ENCODE results near the gene BRD1. TPM values are rescaled to one million over a fixed set of nuclear protein-coding genes. Genes with fewer than 3 reads are reported as not detected.
A peak's percentile ranks its signal among the peaks of the same experiment; 100 is the strongest.

Gene BRD1
- 10 to 100 TPM; 17.9 to 47.4 (median 37.9) TPM for total RNA-seq

DNA sequence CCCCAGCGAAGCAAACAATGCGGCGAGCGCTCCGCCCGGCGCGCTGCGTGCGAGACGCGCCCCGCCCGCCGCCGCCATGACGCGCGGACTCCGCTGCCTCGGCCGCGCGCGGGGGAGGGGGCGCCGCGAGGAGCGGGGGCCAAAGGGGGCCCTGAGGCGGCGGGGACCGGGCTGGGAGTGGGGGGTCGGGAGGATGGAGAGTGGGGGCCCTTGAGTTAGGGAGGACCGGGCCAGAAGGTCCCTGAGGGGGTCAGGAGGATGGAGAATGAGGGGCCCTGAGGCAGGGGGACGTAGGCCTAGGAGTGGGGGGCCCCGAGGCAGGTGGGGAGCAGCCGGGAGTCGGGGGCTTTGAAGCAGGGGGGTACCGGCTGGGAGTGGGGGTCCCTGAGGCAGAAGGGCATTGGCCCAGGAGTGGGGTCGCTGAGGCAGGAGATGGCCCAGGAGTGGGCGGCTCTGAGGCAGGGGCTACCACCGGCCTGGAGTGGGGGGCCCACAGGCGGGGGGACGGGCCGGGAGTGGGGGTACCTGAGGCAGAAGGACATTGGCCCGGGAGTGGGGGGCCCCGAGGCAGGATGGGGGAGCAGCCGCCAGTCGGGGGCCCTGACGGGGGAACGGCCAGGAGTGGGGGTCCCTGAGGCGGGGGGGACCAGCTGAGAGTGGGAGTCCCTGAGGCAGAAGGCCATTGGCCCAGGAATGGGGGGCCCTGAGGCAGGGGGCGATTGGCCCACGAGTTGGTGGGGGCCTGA is at the start of gene BRD1:
TSS of gene BRD1 (minus strand) at position 21 of the 746 bp plus-strand sequence. CDS start 3,556 bp downstream, outside the sequence.
- no peaks in the 10 kb centered on the region for H3K36me3 ChIP-seq
- intact Hi-C loops (cut with DNase I; ENCODE audit: low total_unique reads), result no loop called here
- H3K27me3 ChIP-seq, result no peaks in the 10 kb centered on the region
- H3K4me3 ChIP-seq, result peak within 1 kb of the TSS; percentile 45 to 85
- H3K27ac ChIP-seq, result peak within 1 kb of the TSS; percentile 89 to 90
- TF ChIP-seq POLR2A (IDR thresholded peaks at IDR 0.05), result peak in 1 of 2 donors; percentile 51
- TF ChIP-seq, protein P1, sequence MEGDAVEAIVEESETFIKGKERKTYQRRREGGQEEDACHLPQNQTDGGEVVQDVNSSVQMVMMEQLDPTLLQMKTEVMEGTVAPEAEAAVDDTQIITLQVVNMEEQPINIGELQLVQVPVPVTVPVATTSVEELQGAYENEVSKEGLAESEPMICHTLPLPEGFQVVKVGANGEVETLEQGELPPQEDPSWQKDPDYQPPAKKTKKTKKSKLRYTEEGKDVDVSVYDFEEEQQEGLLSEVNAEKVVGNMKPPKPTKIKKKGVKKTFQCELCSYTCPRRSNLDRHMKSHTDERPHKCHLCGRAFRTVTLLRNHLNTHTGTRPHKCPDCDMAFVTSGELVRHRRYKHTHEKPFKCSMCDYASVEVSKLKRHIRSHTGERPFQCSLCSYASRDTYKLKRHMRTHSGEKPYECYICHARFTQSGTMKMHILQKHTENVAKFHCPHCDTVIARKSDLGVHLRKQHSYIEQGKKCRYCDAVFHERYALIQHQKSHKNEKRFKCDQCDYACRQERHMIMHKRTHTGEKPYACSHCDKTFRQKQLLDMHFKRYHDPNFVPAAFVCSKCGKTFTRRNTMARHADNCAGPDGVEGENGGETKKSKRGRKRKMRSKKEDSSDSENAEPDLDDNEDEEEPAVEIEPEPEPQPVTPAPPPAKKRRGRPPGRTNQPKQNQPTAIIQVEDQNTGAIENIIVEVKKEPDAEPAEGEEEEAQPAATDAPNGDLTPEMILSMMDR (IDR thresholded peaks at IDR 0.05), result no peak
- no peaks in the 10 kb centered on the region for H3K9me3 ChIP-seq
- peak in 1 of 2 donors; percentile 56 for DNase-seq
- H3K4me1 ChIP-seq, result peaks cover 4 to 16% of the 10 kb centered on the region in 2 donors

DNA sequence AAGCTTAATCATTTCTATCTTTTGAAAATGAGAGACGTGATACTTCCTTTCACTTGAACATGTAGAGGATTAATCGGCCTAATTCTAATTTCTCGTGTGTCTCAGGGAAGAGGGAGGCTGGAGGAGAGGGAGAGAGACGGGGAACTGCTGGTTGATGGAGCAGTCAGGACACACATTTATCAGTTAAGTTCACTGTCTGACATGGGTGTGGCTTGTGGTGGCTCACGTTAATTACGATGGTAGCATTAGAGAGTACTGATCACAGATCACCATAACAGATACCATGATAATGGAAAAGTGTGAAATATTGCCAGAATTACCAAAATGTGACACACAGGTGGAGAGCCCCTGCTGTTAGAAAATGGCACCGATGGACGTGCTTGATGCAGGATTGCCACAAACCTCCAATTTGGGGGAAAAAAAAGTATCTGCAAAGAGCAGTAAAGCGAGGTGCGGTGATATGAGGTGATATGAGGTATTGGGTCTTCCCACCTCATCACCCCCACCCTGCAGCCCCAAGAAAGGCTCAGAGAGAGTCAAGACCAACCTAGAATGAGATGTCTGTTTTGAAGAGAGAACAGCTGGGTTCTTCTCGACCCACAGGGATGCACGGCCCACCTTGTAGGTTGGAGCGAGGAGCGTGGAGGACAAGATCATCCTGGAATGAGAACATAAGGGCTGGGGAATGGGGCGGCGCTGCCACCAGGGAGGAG is 45.7 kb upstream of the BRD1 start:
- TF ChIP-seq, protein P1 (IDR thresholded peaks at IDR 0.05), result no peak
- no peak for TF ChIP-seq POLR2A (IDR thresholded peaks at IDR 0.05)
- no peak for DNase-seq
- Histone ChIP-seq H3K27me3 (no peaks in the 10 kb centered on the region), H3K4me1 (no peaks in the 10 kb centered on the region), H3K9me3 (peaks cover 0 to 14% of the 10 kb centered on the region in 2 donors), H3K4me3 (no peak overlapping the region), H3K27ac (no peak overlapping the region), H3K36me3 (no peaks in the 10 kb centered on the region)
- intact Hi-C loops (cut with DNase I; ENCODE audit: low total_unique reads), result no loop called here

GRCh38 chr22:49872347-49872746 is 44.7 kb upstream of the BRD1 start:
- Histone ChIP-seq H3K27me3 (no peaks in the 10 kb centered on the region), H3K36me3 (no peaks in the 10 kb centered on the region), H3K4me3 (no peak overlapping the region), H3K27ac (no peak overlapping the region), H3K9me3 (peaks cover 0 to 19% of the 10 kb centered on the region in 2 donors), H3K4me1 (no peaks in the 10 kb centered on the region)
- intact Hi-C loops (cut with DNase I; ENCODE audit: low total_unique reads), result no loop called here
- no peak for DNase-seq
- TF ChIP-seq POLR2A (IDR thresholded peaks at IDR 0.05), result no peak
- TF ChIP-seq, protein P1 (IDR thresholded peaks at IDR 0.05), result no peak

DNA sequence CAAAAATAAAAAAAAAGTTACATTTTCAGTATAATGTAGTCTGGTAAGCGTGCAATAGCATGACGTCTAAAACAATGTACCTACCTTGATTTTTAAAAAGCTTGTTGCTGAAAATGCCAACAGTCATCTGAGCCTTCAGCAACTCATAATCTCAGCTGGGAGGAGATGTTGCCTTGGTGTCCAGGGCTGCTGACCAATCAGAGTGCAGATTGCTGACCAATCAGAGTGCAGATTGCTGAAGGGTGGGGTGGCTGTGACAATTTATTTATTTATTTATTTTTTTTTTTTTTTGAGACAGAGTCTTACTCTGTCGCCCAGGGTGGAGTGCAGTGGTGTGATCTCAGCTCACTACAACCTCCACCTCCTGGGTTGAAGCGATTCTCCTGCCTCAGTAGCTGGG is 43.8 kb upstream of the BRD1 start:
- intact Hi-C loops (cut with DNase I; ENCODE audit: low total_unique reads), result no loop called here
- Histone ChIP-seq H3K36me3 (no peaks in the 10 kb centered on the region), H3K4me3 (no peak overlapping the region), H3K9me3 (peaks cover 0 to 24% of the 10 kb centered on the region in 2 donors), H3K4me1 (no peaks in the 10 kb centered on the region), H3K27me3 (no peaks in the 10 kb centered on the region), H3K27ac (no peak overlapping the region)
- no peak for TF ChIP-seq POLR2A (IDR thresholded peaks at IDR 0.05)
- TF ChIP-seq, protein P1 (IDR thresholded peaks at IDR 0.05), result no peak
- no peak for DNase-seq

All from uterus (tissue), 4 donors.